ENCODE measurements around the gene OR6B1. TPM values are rescaled to one million over a fixed set of nuclear protein-coding genes. Genes with fewer than 3 reads are reported as not detected.

The OR6B1 gene
- total and polyA plus RNA-seq, 9 donors: not detected

DNA sequence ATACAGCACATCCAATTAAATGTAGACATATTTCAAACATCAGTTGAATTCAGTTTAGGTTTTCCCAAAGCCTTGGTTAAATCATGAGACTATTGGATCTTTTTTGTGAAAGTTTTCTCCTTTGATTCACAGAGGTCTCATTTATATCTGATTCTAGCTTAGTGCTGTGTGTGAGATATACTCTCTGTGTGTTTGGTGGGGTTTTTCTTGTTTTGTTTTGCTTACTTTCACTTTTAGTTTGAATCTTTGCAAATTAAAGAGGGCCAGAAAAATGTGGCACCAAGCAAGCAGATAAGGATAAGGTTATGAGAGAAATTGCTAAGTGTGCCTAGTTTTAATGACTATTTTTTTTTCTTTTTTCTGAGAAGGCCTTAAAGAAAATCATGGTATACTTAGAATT lies 12.6 kb upstream of the OR6B1 start:
- H3K27ac ChIP-seq: no peak overlapping the region
- H3K4me1 ChIP-seq (ENCODE audit: insufficient read depth): peaks cover 4% of the 10 kb centered on the region
- intact Hi-C loops (cut with DNase I): no loop called here
- DNase-seq: no peak
- H3K9me3 ChIP-seq: no peaks in the 10 kb centered on the region
- H3K4me3 ChIP-seq: no peak overlapping the region
- no peaks in the 10 kb centered on the region for H3K27me3 ChIP-seq
- no peaks in the 10 kb centered on the region for H3K36me3 ChIP-seq
- no peak for TF ChIP-seq POLR2A (IDR thresholded peaks at IDR 0.05)
- TF ChIP-seq EP300 (IDR thresholded peaks at IDR 0.05): no peak
- no peak for TF ChIP-seq CTCF (IDR thresholded peaks at IDR 0.05)

DNA sequence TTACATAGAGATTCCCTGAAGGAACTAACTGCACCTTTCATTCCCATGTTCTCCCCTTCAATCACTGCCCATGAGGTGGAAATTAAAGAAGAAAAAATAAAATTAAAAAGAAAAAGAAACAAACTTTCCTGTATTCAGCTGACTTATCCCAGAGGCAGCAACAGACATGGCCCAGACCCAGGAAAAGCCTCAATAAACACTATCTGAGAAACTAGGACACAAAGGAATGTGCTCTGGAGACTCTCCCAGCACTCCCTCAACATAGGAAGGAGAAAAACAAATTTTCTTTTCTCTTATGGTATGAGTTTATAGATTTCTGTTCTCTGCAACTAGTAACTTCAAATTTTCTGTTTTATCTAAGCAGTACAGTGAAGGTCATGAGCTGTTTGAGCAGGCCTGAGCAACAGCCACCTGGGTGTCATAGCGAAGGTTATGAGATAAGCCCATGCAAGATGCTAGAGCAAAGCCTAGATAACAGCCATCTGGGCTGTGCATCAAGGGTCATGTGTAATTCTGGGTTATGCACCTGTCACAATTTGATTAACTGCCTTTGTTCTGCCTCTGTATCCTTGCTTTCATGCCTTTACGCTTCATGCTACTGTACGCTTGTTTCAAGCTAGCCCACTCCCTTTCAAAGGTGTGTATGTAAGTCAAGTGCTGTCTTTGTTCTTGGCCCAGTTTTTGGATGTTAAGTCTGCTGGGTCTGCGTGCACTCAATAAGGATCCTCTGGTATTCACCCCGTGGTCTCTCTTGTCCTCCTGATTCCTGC lies 11.0 kb upstream of the OR6B1 start:
- H3K4me1 ChIP-seq (ENCODE audit: insufficient read depth): peaks cover 4% of the 10 kb centered on the region
- intact Hi-C loops (cut with DNase I): no loop called here
- TF ChIP-seq CTCF (IDR thresholded peaks at IDR 0.05): no peak
- no peak for TF ChIP-seq EP300 (IDR thresholded peaks at IDR 0.05)
- TF ChIP-seq POLR2A (IDR thresholded peaks at IDR 0.05): no peak
- no peak overlapping the region for H3K4me3 ChIP-seq
- H3K9me3 ChIP-seq: no peaks in the 10 kb centered on the region
- no peaks in the 10 kb centered on the region for H3K27me3 ChIP-seq
- no peaks in the 10 kb centered on the region for H3K36me3 ChIP-seq
- no peak for DNase-seq
- H3K27ac ChIP-seq: no peak overlapping the region
- 76 to 80% (median 76%) methylated on average over 5 of the region's 5 CpGs for WGBS, 3 donors

DNA sequence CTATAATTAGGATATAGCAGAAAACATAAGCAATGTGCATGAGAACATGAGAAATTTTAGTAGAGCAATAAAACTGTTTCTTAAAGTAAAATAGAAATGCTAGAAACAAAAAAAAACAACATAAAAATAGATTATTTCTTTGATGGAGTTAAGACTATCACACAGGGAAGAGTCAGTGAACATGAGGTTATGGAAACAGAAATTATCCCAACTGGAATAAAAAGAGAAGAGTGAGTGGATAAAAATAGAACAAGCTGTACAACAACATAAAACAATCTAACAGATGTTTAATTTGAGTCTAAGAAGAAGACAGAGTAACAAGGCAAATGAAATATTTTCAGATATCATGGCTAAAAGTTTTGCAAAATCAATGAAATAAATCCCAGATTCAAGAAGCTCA lies 7.5 kb upstream of the OR6B1 start:
- no peak for DNase-seq
- no peak for TF ChIP-seq EP300 (IDR thresholded peaks at IDR 0.05)
- no peak for TF ChIP-seq POLR2A (IDR thresholded peaks at IDR 0.05)
- no peak for TF ChIP-seq CTCF (IDR thresholded peaks at IDR 0.05)
- Histone ChIP-seq H3K4me3 (no peak overlapping the region), H3K9me3 (no peaks in the 10 kb centered on the region), H3K36me3 (no peaks in the 10 kb centered on the region), H3K4me1 (ENCODE audit: insufficient read depth) (peaks cover 4% of the 10 kb centered on the region), H3K27ac (no peak overlapping the region), H3K27me3 (no peaks in the 10 kb centered on the region)
- intact Hi-C loops (cut with DNase I): no loop called here

- intact Hi-C loops (cut with DNase I): no loop called here
- Histone ChIP-seq H3K36me3 (no peaks in the 10 kb centered on the region), H3K27me3 (no peaks in the 10 kb centered on the region), H3K4me1 (ENCODE audit: insufficient read depth) (peaks cover 4% of the 10 kb centered on the region), H3K4me3 (no peak overlapping the region), H3K27ac (no peak overlapping the region), H3K9me3 (no peaks in the 10 kb centered on the region)
- DNase-seq: no peak
- 91 to 95% (median 93%) methylated on average over 3 of the region's 3 CpGs for WGBS, 3 donors
- no peak for TF ChIP-seq CTCF (IDR thresholded peaks at IDR 0.05)
- no peak for TF ChIP-seq POLR2A (IDR thresholded peaks at IDR 0.05)
- TF ChIP-seq EP300 (IDR thresholded peaks at IDR 0.05): no peak
These were observed 6.2 kb upstream of the OR6B1 start for GRCh38 chr7:143993924-143994323.
